Lung microvascular endothelial cell (primary cell): Measurements from ENCODE around the gene SYNE3. TPM values are rescaled to one million over a fixed set of nuclear protein-coding genes. Genes with fewer than 3 reads are reported as not detected.

Source experiments
- DNase-seq, 2 donors: peaks; one replicate each; pipeline versions ENCODE4 v3.0.0 to v3.0.0-alpha.2; 2010; ENCODE audit warnings: low read depth in 2 of 2
- total RNA-seq: library from RNA; depleted of rRNA; stranded (reverse); fragments of >200 nt; gene quantifications from 2 replicates; pipeline ENCODE4 v1.2.1, GENCODE V29; 2014

SYNE3 gene
- total RNA-seq, 1 donor from 2014 or later = 12.5 TPM

GRCh38 chr14:95474941-95475340, 41.5 kb downstream of the SYNE3 start:
- DNase-seq = no peak

DNA sequence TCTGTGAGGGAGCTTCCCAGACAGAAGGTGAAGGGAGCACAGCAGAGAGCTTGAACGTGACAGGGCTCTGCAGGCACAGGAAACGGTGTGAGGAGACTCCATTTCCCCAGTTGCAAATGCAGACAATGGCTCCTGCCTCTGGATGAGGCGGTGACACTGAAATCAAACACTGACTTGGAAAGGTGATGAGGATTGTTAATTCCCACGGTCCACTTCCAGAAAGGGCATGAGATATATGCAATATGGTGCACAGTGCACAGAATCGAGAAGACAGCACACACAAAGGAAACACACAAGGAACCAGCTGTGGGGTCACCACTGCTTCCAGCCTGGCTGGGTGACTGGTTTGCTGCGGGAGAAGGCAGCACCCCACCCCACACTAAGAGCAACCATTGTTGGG, 42.0 kb downstream of the SYNE3 start:
- peak in 1 of 2 donors; percentile 65 for DNase-seq

- peak in 1 of 2 donors; percentile 39 for DNase-seq
These were observed 43.6 kb downstream of the SYNE3 start for GRCh38 chr14:95472819-95473251.

DNA sequence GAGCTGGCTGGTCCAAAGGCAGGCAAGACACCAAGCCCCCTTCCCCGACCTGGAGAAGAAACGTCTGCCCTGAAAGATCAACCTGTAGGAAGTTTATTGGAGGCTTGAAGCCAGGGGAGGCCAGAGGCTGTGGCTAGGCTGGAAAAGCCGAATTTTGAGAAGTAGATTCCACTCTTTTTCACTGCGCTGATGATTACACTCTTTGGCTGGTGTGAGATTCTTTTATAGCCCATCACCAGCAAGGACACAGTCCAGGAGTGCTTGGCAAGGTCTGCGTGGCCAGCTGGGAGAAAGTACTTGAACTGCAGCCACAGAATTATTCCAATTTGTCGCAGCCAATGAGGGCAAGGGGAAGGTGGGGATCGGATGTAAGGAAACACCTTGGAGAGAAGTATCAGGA, 45.0 kb downstream of the SYNE3 start:
- no peak for DNase-seq

GRCh38 chr14:95471016-95471415, 45.4 kb downstream of the SYNE3 start:
- DNase-seq = no peak

DNA sequence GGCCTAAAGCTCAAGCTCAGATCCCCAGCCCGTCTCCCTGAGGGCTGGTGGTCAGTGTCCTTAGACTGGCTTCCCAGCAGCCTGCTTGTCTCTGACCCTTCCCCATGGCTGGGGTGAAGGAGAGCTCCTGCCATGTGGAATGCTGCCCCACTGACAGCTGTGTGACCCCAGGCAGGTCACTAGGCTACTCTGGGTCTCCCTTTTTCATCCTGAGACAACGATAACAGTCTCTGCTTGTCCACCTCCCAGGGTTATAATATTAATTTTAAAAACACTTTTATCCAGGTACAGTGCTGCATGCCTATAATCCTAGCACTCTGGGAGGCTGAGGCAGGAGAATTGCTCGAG, 47.3 kb downstream of the SYNE3 start:
- no peak for DNase-seq

- no peak for DNase-seq
These were observed 47.9 kb downstream of the SYNE3 start for GRCh38 chr14:95468448-95469133.

DNA sequence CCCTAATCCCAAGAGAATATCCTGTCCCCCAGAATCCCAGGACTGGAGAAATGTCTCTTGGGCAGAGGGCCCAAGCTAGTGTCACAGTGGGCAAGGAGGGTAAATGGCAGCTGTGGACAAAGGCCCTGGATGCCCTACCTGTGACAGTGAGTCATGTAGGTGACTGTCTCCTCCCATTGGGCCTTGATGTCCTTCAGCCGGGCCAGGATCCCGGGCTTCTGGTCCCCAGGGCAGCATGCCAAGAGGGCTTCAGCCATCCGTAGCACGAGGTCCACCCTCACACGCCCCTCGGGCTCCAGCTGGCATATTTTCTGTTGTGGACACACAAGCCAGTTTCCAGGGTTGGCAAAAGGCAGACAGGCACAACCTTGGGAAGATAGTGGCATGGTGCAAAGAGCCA, 48.8 kb downstream of the SYNE3 start:
- DNase-seq = no peak

DNA sequence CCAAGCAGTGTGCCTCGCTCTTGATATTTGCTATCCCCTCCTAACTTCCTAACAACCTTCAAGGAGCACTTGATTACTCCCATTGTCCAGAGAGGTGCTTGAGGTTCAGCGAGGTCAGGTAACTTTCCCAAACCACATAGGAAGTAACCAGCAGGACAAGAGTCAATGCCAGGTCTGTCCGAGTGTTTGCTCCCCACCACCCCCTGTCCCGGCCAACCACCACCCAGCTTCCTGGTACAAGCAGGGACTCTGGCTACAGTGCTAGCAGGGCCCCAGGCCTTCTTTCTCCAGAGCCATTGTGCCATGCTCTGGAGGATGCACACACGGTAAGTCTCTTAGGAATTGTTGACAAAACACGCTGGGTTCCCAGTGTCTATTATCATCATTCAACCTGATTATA, 49.2 kb downstream of the SYNE3 start:
- no peak for DNase-seq

Other genes with a start within 250 kb of the SYNE3 start
- gene CLMN, start 196.7 kb downstream of the SYNE3 start, total RNA-seq = 0.20 and 0.65 TPM in 2 replicates
- 31.8 and 32.9 TPM in 2 replicates for gene GLRX5, start 18.4 kb upstream of the SYNE3 start, total RNA-seq
- not detected in 2 replicates for gene TCL1B, start 169.8 kb upstream of the SYNE3 start, total RNA-seq
- gene TCL1A, start 197.5 kb upstream of the SYNE3 start, total RNA-seq = not detected in 2 replicates